ENCODE results near the gene GPR158. TPM values are rescaled to one million over a fixed set of nuclear protein-coding genes. Genes with fewer than 3 reads are reported as not detected.

The GPR158 gene
- total and polyA plus RNA-seq, 9 of the 15 experiments (the other 6 are each of a cell fraction or from before 2014, with no cell fraction given), result 4.0 to 7.6 (median 5.0) TPM

- TF ChIP-seq REST (IDR thresholded peaks at IDR 0.05; ENCODE audit: borderline replicate concordance) (peak; percentile 64; the same call in 1 of the 2 replicates), REST (CRISPR knock-in tag; IDR thresholded peaks at IDR 0.05; ENCODE audit: low read depth) (no peak), ZBTB34 (CRISPR knock-in tag; IDR thresholded peaks at IDR 0.05) (no peak), E2F3 (CRISPR knock-in tag; IDR thresholded peaks at IDR 0.05) (no peak), NR4A1 (CRISPR knock-in tag; IDR thresholded peaks at IDR 0.05) (no peak), NR4A1 (tag; IDR thresholded peaks at IDR 0.05) (no peak), THAP7 (CRISPR knock-in tag; IDR thresholded peaks at IDR 0.05) (0 out of 2 replicates have a peak, but pooled peaks have one; percentile 24), ARID2 (IDR thresholded peaks at IDR 0.05) (0 out of 2 replicates have a peak, but pooled peaks have one; percentile 33), ASH1L (IDR thresholded peaks at IDR 0.05; ENCODE audit: borderline replicate concordance, low read depth, partially characterized antibody) (no peak), RB1 (IDR thresholded peaks at IDR 0.05; ENCODE audit: low read depth) (no peak), MLX (CRISPR knock-in tag; conservative IDR thresholded peaks at IDR 0.05) (no peak), LEF1 (IDR thresholded peaks at IDR 0.05) (no peak)
These were observed 52.2 kb downstream of the GPR158 start (continued) for GRCh38 chr10:25226775-25227682.
